ENCODE data around the gene WDR7.

DNA sequence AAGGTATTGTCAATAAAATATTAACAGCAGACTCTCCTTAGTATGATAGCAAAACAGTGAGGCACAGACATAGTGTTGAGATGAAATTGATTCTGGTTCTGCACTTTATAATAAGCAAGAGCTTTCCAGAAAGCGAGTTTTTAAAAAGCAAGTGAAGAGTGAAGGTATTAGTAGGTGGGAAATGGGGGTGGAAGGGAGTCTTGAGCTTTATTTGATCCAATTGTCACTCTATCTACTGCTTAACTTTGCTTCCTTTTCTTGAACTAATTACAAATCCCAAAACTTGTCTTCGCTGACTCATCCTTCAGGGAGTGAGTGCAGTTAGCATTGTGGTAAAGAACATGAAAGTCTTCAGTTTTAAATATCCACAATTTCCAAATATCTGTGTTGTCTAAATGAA, 375.2 kb downstream of the WDR7 start:
- TF ChIP-seq, protein P1, sequence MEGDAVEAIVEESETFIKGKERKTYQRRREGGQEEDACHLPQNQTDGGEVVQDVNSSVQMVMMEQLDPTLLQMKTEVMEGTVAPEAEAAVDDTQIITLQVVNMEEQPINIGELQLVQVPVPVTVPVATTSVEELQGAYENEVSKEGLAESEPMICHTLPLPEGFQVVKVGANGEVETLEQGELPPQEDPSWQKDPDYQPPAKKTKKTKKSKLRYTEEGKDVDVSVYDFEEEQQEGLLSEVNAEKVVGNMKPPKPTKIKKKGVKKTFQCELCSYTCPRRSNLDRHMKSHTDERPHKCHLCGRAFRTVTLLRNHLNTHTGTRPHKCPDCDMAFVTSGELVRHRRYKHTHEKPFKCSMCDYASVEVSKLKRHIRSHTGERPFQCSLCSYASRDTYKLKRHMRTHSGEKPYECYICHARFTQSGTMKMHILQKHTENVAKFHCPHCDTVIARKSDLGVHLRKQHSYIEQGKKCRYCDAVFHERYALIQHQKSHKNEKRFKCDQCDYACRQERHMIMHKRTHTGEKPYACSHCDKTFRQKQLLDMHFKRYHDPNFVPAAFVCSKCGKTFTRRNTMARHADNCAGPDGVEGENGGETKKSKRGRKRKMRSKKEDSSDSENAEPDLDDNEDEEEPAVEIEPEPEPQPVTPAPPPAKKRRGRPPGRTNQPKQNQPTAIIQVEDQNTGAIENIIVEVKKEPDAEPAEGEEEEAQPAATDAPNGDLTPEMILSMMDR (conservative IDR thresholded peaks at IDR 0.05; ENCODE audit: low read depth, low read length) = no peak
- TF ChIP-seq RFX5 (IDR thresholded peaks at IDR 0.05; ENCODE audit: low read depth, low read length) = no peak
